Activated CD8-positive, alpha-beta memory T cell treated with anti-CD3 and anti-CD28 coated beads for 24 hours (primary cell): ENCODE results near the gene PCLO.

Source experiments
- DNase-seq: peaks from one replicate; pipeline ENCODE4 v3.0.0-alpha.2; 2020

PCLO gene

GRCh38 chr7:83162402-83163256 lies at the start of gene PCLO:
Gene PCLO, minus strand, starts transcription at chr7:83162884. Its CDS starts 292 bp downstream, at chr7:83162592.
- peak; percentile 70 for DNase-seq

- no peak for DNase-seq
Measured at GRCh38 chr7:83211685-83212084, 49.0 kb upstream of the PCLO start.

GRCh38 chr7:83210479-83210878 lies 47.8 kb upstream of the PCLO start:
- DNase-seq = no peak

- no peak for DNase-seq
Measured at GRCh38 chr7:83204715-83205114, 42.0 kb upstream of the PCLO start.

GRCh38 chr7:83201355-83201754 lies 38.7 kb upstream of the PCLO start:
- DNase-seq = no peak

GRCh38 chr7:83190659-83191389 lies 28.1 kb upstream of the PCLO start:
- DNase-seq = no peak

- DNase-seq = no peak
Measured at GRCh38 chr7:83178796-83179195, 16.1 kb upstream of the PCLO start.

- no peak for DNase-seq
Measured at GRCh38 chr7:83178066-83178465, 15.4 kb upstream of the PCLO start.

GRCh38 chr7:83173664-83174063 lies 11.0 kb upstream of the PCLO start:
- no peak for DNase-seq

- DNase-seq = no peak
Measured at GRCh38 chr7:83166781-83167180, 4.1 kb upstream of the PCLO start.

GRCh38 chr7:83161899-83162401 lies 734 bp downstream of the PCLO start:
- DNase-seq = no peak

GRCh38 chr7:83161186-83161585 lies 1.5 kb downstream of the PCLO start:
- no peak for DNase-seq

GRCh38 chr7:83159731-83160130 lies 3.0 kb downstream of the PCLO start:
- DNase-seq = no peak

GRCh38 chr7:83156006-83156405 lies 6.7 kb downstream of the PCLO start:
- no peak for DNase-seq

- no peak for DNase-seq
Measured at GRCh38 chr7:83155407-83155806, 7.3 kb downstream of the PCLO start.

- no peak for DNase-seq
Measured at GRCh38 chr7:83153419-83153818, 9.3 kb downstream of the PCLO start.

- DNase-seq = no peak
Measured at GRCh38 chr7:83150310-83150709, 12.4 kb downstream of the PCLO start.

GRCh38 chr7:83149466-83149865 lies 13.2 kb downstream of the PCLO start:
- DNase-seq = no peak

- no peak for DNase-seq
Measured at GRCh38 chr7:83148776-83149175, 13.9 kb downstream of the PCLO start.

GRCh38 chr7:83143107-83143506 lies 19.6 kb downstream of the PCLO start:
- no peak for DNase-seq

- no peak for DNase-seq
Measured at GRCh38 chr7:83142365-83142764, 20.3 kb downstream of the PCLO start.

- no peak for DNase-seq
Measured at GRCh38 chr7:83141927-83142326, 20.8 kb downstream of the PCLO start.

- no peak for DNase-seq
Measured at GRCh38 chr7:83130623-83131545, 31.8 kb downstream of the PCLO start.
